ENCODE measurements around the gene WDR3. TPM values are rescaled to one million over a fixed set of nuclear protein-coding genes. Genes with fewer than 3 reads are reported as not detected.

WDR3 gene
- total RNA-seq, 1 experiment from 2014 or later = 70.5 TPM

DNA sequence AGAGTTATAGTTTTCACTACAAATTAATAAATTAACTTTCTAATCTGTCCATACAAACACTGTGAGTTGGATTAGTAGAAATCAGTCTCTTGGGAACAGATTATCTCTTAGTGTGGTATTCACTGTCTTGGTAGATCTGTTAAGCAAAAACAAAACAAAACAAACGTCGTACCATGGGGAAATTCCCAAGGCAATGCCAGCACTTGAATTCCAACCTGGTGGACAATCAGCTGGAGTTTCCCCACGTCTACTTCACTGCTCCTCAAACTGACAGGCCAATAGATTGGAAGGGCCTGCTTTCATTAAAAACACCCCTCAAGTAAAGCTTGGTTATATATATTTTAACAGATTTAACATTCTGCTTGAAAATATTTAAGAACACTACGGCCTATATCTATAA lies 32.0 kb upstream of the WDR3 start:
- ChIA-PET CTCF (no interaction called here), POLR2A (no interaction called here), RAD21 (ENCODE audit: low non-redundant PET in 1 of 2, low total read pairs in 2 of 2, uncharacterized antibody in 2 of 2, unreplicated experiment in 2 of 2) (no interaction called here)
- Histone ChIP-seq H3K27me3 (ENCODE audit: insufficient read depth, low read length) (no peaks in the 10 kb centered on the region), H3K9ac (ENCODE audit: low read length) (no peak overlapping the region), H3K27ac (ENCODE audit: low read depth, low read length) (no peak overlapping the region), H2AFZ (ENCODE audit: low read depth, low read length, poor library complexity, severe bottlenecking) (no peak overlapping the region), H3K9me3 (ENCODE audit: control insufficient read depth in 1 of 2, insufficient read depth in 1 of 2, low read depth in 1 of 2, low read length in 2 of 2) (no peaks in the 10 kb centered on the region), H4K20me1 (ENCODE audit: insufficient read depth) (no peaks in the 10 kb centered on the region), H3K4me2 (ENCODE audit: low read length) (no peak overlapping the region), H3K79me2 (ENCODE audit: insufficient read depth, low read length) (no peaks in the 10 kb centered on the region), H3K4me1 (ENCODE audit: control insufficient read depth in 1 of 2, insufficient read depth in 2 of 2, low read length in 2 of 2) (no peaks in the 10 kb centered on the region), H3K9me2 (ENCODE audit: insufficient read depth) (no peaks in the 10 kb centered on the region), H3K4me3 (replicated peaks in 1 of 2; ENCODE audit: low read depth in 1 of 2, low read length in 2 of 2) (no peak overlapping the region), H3K36me3 (ENCODE audit: control insufficient read depth in 1 of 2, insufficient read depth in 2 of 2, low read length in 2 of 2) (peaks cover 0 to 11% of the 10 kb centered on the region in 2 experiments; a peak in 2 of 4 replicates)
- TF ChIP-seq SIN3A (IDR thresholded peaks at IDR 0.05; ENCODE audit: low read depth) = no peak
- TF ChIP-seq ZNF274 (IDR thresholded peaks at IDR 0.05; ENCODE audit: low read depth, low read length) = no peak
- no peak for TF ChIP-seq EGR1 (IDR thresholded peaks at IDR 0.05; ENCODE audit: low read depth)
- TF ChIP-seq POLR2AphosphoS5 (IDR thresholded peaks at IDR 0.05; ENCODE audit: low read depth, low read length) = no peak
- no peak for TF ChIP-seq SP1 (IDR thresholded peaks at IDR 0.05; ENCODE audit: low read depth)
- no peak for TF ChIP-seq EZH2 (IDR thresholded peaks at IDR 0.05)
- no peak for TF ChIP-seq FOSL1 (IDR thresholded peaks at IDR 0.05; ENCODE audit: low read depth)
- TF ChIP-seq, protein P1, sequence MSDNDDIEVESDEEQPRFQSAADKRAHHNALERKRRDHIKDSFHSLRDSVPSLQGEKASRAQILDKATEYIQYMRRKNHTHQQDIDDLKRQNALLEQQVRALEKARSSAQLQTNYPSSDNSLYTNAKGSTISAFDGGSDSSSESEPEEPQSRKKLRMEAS (IDR thresholded peaks at IDR 0.05) = no peak
- TF ChIP-seq, protein P2, sequence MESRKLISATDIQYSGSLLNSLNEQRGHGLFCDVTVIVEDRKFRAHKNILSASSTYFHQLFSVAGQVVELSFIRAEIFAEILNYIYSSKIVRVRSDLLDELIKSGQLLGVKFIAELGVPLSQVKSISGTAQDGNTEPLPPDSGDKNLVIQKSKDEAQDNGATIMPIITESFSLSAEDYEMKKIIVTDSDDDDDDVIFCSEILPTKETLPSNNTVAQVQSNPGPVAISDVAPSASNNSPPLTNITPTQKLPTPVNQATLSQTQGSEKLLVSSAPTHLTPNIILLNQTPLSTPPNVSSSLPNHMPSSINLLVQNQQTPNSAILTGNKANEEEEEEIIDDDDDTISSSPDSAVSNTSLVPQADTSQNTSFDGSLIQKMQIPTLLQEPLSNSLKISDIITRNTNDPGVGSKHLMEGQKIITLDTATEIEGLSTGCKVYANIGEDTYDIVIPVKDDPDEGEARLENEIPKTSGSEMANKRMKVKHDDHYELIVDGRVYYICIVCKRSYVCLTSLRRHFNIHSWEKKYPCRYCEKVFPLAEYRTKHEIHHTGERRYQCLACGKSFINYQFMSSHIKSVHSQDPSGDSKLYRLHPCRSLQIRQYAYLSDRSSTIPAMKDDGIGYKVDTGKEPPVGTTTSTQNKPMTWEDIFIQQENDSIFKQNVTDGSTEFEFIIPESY (IDR thresholded peaks at IDR 0.05; ENCODE audit: extremely low read depth, insufficient replicate concordance, low read length) = no peak
- TF ChIP-seq ZFX (IDR thresholded peaks at IDR 0.05) = no peak
- TF ChIP-seq POLR2A (IDR thresholded peaks at IDR 0.05; ENCODE audit: borderline replicate concordance, extremely low read depth, insufficient read depth, insufficient read length) = no peak
- TF ChIP-seq, protein P3, sequence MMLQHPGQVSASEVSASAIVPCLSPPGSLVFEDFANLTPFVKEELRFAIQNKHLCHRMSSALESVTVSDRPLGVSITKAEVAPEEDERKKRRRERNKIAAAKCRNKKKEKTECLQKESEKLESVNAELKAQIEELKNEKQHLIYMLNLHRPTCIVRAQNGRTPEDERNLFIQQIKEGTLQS (IDR thresholded peaks at IDR 0.05) = no peak
- DNase-seq (ENCODE audit: low read depth, low spot score) = no peak
- BruUV-seq (replicated peaks) = no TSS peak
- intact Hi-C loops (cut with micrococcal nuclease) = loop anchor here (10.0 kb wide), 1 partner anchor 833 kb away; the partner anchor contains the start of gene TTF2
- no peak for ATAC-seq
